NCI-H146 (cell line): ENCODE data around the gene PHOX2B.

ENCODE experiments used
- DNase-seq: peaks from one replicate; lab custom pipeline; 2025; lab: John Stamatoyannopoulos, UW

PHOX2B gene

GRCh38 chr4:41748571-41749475 is at the start of gene PHOX2B:
PHOX2B (minus strand) TSS chr4:41748725; CDS start chr4:41748610, 115 bp downstream.
- no peak for DNase-seq

- no peak for DNase-seq
Observed at GRCh38 chr4:41797260-41797659, 48.7 kb upstream of the PHOX2B start.

- no peak for DNase-seq
Observed at GRCh38 chr4:41796545-41797210, 48.2 kb upstream of the PHOX2B start.

- DNase-seq, result no peak
Observed at GRCh38 chr4:41795796-41796385, 47.4 kb upstream of the PHOX2B start.

- DNase-seq, result no peak
Observed at GRCh38 chr4:41792166-41792565, 43.6 kb upstream of the PHOX2B start.

GRCh38 chr4:41791557-41791956 is 43.0 kb upstream of the PHOX2B start:
- DNase-seq, result no peak

GRCh38 chr4:41787931-41788330 is 39.4 kb upstream of the PHOX2B start:
- DNase-seq, result no peak

GRCh38 chr4:41785665-41786064 is 37.1 kb upstream of the PHOX2B start:
- DNase-seq, result no peak

- DNase-seq, result no peak
Observed at GRCh38 chr4:41784191-41784979, 35.9 kb upstream of the PHOX2B start.

GRCh38 chr4:41776466-41776865 is 27.9 kb upstream of the PHOX2B start:
- DNase-seq, result no peak

- DNase-seq, result no peak
Observed at GRCh38 chr4:41763729-41764128, 15.2 kb upstream of the PHOX2B start.

- DNase-seq, result no peak
Observed at GRCh38 chr4:41758884-41759283, 10.4 kb upstream of the PHOX2B start.

- DNase-seq, result no peak
Observed at GRCh38 chr4:41757521-41758156, 9.1 kb upstream of the PHOX2B start.

- no peak for DNase-seq
Observed at GRCh38 chr4:41753942-41754341, 5.4 kb upstream of the PHOX2B start.

GRCh38 chr4:41752081-41752836 is 3.7 kb upstream of the PHOX2B start:
- no peak for DNase-seq

- DNase-seq, result no peak
Observed at GRCh38 chr4:41751449-41752061, 3.0 kb upstream of the PHOX2B start.

- no peak for DNase-seq
Observed at GRCh38 chr4:41750626-41751448, 2.3 kb upstream of the PHOX2B start.

- DNase-seq, result no peak
Observed at GRCh38 chr4:41750121-41750625, 1.6 kb upstream of the PHOX2B start.

GRCh38 chr4:41749631-41750039 is 1.1 kb upstream of the PHOX2B start:
- DNase-seq, result no peak
